ENCODE data around the gene LIPC.

LIPC gene

GRCh38 chr15:58407236-58407775 is 24.5 kb upstream of the LIPC start:
- no peak for DNase-seq

- DNase-seq = no peak
Measured at GRCh38 chr15:58407778-58408177, 24.0 kb upstream of the LIPC start.

GRCh38 chr15:58409861-58410260 is 21.9 kb upstream of the LIPC start:
- DNase-seq = no peak

- peak; percentile 13 to 43 for DNase-seq
Measured at GRCh38 chr15:58410353-58410752, 21.4 kb upstream of the LIPC start.

GRCh38 chr15:58413253-58413652 is 18.5 kb upstream of the LIPC start:
- DNase-seq = no peak

GRCh38 chr15:58415636-58416035 is 16.2 kb upstream of the LIPC start:
- DNase-seq = no peak

DNA sequence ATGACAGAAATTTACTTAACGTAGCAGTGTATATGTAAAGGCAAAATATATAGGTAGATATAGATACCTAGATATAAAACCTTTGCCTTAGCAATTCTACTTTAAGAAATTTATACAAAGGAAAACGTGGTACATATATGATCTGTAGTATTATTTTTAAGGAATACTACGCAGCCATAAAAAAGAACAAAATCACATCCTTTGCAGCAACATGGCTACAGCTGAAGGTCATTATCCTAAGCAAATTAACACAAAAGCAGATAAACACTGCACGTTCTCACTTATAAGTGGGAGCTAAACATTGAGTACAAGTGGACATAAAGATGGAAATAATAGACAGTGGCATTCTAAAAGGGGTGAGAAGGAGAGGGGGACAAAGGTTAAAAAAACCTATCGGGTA is 14.8 kb upstream of the LIPC start:
- no peak for DNase-seq

- DNase-seq = no peak
Measured at GRCh38 chr15:58418135-58418534, 13.7 kb upstream of the LIPC start.

- no peak for DNase-seq
Measured at GRCh38 chr15:58419803-58420524, 11.8 kb upstream of the LIPC start.

DNA sequence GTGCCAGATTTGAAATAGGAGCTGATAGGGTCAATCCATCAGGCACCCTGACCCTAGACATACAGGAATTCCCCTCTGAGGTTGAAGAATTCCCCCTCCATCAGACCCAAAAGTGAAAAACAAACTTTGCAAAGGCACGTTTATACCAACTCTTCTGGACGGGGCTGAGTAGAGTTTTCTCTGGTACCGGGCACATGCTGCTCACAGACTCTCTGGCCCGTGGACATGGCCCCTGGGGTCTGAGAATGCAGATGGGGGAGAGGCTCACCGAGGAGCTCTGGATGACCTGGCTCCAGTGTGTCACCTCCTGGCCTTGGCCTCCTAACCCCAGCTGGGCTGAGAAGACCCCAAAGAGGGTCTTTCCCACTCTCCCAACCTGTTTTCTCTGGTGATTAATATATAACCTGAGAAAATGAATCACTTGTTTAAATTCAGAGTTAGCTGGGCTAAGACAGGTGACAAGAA is 11.2 kb upstream of the LIPC start:
- no peak for DNase-seq

- no peak for DNase-seq
Measured at GRCh38 chr15:58423205-58423604, 8.6 kb upstream of the LIPC start.

DNA sequence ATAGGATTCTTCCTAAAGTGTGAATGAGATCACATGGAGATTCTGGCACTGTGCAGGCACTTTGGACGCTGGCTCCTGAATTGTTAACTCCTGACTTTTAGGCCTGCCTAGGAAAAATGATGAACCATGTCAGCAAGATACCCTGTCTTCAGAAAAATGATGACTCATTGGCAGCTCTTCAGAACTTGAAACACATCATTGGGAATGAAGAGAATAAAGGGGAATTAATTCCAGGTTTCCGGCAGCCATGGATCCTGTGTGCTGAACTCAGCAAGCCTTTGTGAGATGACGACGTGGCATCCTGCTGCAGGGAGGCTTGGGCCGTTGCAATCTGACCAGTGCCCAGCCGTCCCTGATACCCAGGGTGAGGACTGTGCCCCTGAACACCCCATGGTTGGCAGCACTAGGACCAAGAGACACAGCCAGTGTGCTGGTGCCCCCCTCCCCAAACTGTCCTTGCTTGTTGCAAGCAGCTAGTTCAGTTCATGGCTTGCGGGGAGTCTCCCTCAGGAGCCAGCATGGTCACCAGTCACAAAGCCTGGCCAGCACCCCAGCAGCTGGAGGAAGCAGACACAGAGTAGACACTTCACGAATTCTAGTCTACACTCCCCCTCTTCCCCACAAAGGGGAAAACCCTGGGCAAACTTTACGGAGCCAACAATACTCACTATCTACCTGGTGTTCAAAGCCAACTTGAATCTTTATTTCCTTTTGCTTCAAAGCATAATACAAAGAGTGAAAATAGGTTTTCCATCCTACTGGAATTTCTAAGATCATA is 7.8 kb upstream of the LIPC start:
- no peak for DNase-seq

DNA sequence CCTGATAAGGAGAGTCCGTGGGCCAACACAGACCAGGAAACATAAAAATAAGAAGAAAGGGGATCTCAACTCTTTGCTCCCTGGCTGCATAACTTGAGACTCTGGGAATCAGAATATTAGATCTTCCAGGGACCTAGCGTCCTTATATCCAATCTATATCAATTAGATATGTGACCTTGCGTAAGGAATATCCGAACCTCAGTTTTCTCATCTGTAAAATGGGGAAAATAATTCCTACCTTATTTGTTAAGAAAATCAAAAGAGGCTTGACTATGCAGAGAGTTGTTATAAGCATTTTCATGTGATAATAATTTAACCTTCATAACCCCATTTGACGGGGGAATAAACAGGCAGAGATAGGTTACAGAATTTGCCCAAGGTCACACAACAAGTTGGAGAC is 7.1 kb upstream of the LIPC start:
- no peak for DNase-seq

GRCh38 chr15:58425185-58425584 is 6.6 kb upstream of the LIPC start:
- DNase-seq = no peak

GRCh38 chr15:58425834-58426233 is 6.0 kb upstream of the LIPC start:
- DNase-seq = no peak

DNA sequence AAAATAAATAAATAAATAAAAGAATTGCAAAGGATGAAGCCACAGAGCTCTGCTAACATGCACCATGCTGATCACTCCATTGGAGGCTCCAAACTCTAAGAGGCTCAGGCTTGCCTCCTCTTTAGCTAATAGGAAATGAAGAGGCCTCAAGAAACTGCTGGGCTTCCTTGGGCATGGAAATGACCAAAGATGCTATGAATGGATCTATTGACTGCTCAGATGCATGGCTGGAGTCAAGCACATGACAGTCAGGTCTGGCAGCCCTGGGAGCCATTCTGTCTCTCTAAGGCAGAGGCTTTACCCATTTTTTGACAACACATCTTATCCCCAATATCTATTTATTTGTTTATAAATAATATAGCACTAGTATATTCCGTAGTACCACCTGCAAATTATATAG is 5.3 kb upstream of the LIPC start:
- no peak for DNase-seq

DNA sequence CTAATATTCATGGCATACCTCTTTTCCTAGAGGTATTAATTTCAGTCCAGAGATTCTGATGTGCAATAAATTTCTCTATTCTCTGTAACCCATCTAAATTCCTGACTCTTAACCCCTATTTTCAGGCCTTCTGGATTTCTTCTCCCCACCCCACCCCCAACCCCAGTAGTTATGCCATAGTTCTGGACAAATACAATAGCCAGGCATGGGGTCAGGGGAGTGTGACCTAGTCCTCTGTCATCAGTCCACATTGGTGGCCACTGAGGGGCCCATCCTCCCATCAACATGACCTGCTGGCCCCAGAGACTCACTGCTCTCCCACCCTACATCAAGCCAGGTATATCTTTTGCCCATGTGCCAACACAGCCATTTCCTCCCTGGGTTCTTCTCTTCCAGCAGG is 3.8 kb upstream of the LIPC start:
- DNase-seq = no peak

GRCh38 chr15:58430224-58430787 is 1.5 kb upstream of the LIPC start:
- no peak for DNase-seq

DNA sequence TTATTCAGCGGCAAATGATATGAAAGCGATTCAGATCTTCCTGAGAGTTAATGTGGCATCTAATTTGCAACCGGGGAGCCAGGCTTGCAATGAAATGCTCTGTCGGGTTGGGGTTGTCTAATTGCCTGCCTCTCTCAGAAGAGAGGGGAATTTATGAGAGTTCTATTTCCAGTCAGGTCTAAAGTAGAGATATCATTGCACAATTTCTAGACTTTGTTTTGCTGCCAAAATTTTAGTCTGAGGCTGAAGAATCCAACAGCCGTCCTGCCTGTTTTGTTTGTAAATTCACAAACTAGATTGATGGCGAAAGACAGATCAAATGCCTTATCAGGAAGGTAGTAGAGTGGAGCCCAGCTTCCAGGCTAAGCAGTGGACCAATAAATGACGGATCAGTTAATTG is 610 bp downstream of the LIPC start:
- no peak for DNase-seq

DNA sequence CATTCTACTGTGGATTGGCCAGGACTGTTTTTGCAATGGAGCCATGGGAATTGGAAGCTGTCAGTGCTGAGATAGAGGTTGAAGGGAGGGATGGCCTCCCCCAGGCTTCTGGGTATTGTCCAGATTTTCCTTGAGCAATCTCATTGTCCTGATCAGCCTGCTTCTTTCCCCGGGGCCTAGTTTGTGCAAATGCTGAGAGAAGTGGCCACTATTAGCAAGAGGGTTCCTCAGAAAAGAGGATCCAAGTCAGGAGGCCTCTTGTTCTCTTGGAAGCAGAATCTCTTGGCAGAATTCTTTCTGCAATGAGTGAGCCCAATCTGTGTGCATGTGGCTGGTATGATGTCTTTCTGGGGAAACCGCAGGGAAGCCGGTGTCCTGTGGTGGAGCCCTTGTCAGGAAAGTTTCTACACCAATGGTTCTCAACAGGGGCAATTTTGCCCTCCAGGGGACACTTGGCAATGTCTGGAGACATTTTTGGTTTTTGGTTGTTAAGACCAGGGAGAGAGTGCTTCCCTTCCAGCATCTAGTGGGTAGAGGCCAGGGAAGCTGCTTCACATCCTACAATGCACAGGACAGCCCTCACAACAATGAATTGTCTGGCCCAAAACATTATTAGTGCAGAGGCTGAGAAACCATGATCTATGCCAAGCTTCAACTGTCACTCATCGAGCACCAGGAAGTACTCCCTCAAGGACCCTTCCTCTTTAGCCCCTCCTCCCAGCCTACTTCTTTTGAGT is 2.0 kb downstream of the LIPC start:
- DNase-seq = no peak

GRCh38 chr15:58434334-58434875 is 2.6 kb downstream of the LIPC start:
- no peak for DNase-seq

- DNase-seq = no peak
Measured at GRCh38 chr15:58436552-58436951, 4.8 kb downstream of the LIPC start.
